Vagina (tissue), 2 donors: ENCODE data around the gene LRP3.
"Not testable (repeated sequence)": the region's sequence is repeated elsewhere in the genome, so short reads cannot be mapped to it uniquely, and the experiment has no call there.

Experiments
- POLR2A ChIP-seq, 2 donors: fragments of 450-650 bp; IDR thresholded peaks; one replicate each; pipeline ENCODE4 v1.6.1; 2017; ENCODE audit warnings: antibody characterized with exemption in 2 of 2, mild to moderate bottlenecking in 2 of 2, moderate library complexity in 2 of 2
- TF ChIP-seq, protein P1 (sequence below), 3 experiments: fragments of 450-650 bp in 2 of 3; fragments of 200-600 bp in 1 of 3; sonication (generic) in 1 of 3; IDR thresholded peaks; one replicate each; pipeline ENCODE4 v1.5.1; 2017 to 2019; ENCODE audit warnings: antibody characterized with exemption in 3 of 3, mild to moderate bottlenecking in 2 of 3, moderate library complexity in 2 of 3

GRCh38 chr19:33191092-33191491 is 3.0 kb upstream of the LRP3 start:
- TF ChIP-seq, protein P1, sequence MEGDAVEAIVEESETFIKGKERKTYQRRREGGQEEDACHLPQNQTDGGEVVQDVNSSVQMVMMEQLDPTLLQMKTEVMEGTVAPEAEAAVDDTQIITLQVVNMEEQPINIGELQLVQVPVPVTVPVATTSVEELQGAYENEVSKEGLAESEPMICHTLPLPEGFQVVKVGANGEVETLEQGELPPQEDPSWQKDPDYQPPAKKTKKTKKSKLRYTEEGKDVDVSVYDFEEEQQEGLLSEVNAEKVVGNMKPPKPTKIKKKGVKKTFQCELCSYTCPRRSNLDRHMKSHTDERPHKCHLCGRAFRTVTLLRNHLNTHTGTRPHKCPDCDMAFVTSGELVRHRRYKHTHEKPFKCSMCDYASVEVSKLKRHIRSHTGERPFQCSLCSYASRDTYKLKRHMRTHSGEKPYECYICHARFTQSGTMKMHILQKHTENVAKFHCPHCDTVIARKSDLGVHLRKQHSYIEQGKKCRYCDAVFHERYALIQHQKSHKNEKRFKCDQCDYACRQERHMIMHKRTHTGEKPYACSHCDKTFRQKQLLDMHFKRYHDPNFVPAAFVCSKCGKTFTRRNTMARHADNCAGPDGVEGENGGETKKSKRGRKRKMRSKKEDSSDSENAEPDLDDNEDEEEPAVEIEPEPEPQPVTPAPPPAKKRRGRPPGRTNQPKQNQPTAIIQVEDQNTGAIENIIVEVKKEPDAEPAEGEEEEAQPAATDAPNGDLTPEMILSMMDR (IDR thresholded peaks at IDR 0.05) = not testable (repeated sequence)
- TF ChIP-seq POLR2A (IDR thresholded peaks at IDR 0.05) = not testable (repeated sequence)
